Duodenal mucosa (tissue), 2 donors: ENCODE data around the gene ATCAY.
"Not testable (repeated sequence)": the region's sequence is repeated elsewhere in the genome, so short reads cannot be mapped to it uniquely, and the experiment has no call there.

Experiments
- H3K27ac ChIP-seq: one replicate; pipeline ENCODE4 v1.7.0; 2013; ENCODE audit warnings: low read depth, low read length
- H3K27me3 ChIP-seq, 2 donors: one replicate each; pipeline ENCODE4 v1.7.0; 2013; ENCODE audit warnings: low read length in 2 of 2, control low read depth in 1 of 2; ENCODE audit not compliant: insufficient read depth in 2 of 2, control insufficient read depth in 1 of 2
- H3K36me3 ChIP-seq, 2 donors: one replicate each; pipeline ENCODE4 v1.7.0; 2013; ENCODE audit warnings: low read length in 2 of 2, control low read depth in 1 of 2; ENCODE audit not compliant: insufficient read depth in 2 of 2, control insufficient read depth in 1 of 2
- H3K4me1 ChIP-seq, 2 donors: one replicate each; pipeline ENCODE4 v1.7.0; 2013; ENCODE audit warnings: low read length in 2 of 2, control low read depth in 1 of 2; ENCODE audit not compliant: insufficient read depth in 2 of 2, control insufficient read depth in 1 of 2
- H3K4me3 ChIP-seq, 2 donors: one replicate each; pipeline ENCODE4 v1.7.0; 2013; ENCODE audit warnings: low read length in 2 of 2, low read depth in 1 of 2
- H3K9ac ChIP-seq, 2 donors: one replicate each; pipeline ENCODE4 v1.7.0; 2013; ENCODE audit warnings: low read length in 2 of 2, low read depth in 1 of 2
- H3K9me3 ChIP-seq, 2 donors: one replicate each; pipeline ENCODE4 v1.7.0; 2013; ENCODE audit warnings: low read length in 2 of 2, control low read depth in 1 of 2; ENCODE audit not compliant: control insufficient read depth in 1 of 2

The ATCAY gene

DNA sequence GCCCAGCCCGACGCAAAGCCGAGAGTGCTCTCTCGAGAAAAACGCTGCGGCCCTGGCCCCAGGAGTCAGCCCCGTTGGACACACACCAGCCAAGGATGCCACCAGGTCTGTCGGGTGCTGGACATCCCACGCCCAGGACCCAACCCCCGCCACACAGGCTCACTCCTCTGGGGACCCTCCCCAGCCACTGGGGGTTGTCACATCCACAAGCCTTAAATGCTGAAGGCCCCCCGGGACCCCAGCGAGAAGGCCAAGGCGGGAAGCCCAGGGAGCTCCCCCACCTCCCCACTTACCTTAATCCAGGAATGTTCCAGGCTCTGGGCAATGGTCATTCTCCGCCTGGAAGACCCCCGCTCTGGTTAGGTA lies 79.3 kb downstream of the ATCAY start:
- H3K27ac ChIP-seq: no peak overlapping the region
- peaks cover 19 to 71% of the 10 kb centered on the region in 2 donors for H3K36me3 ChIP-seq
- no peak overlapping the region for H3K9ac ChIP-seq
- no peak overlapping the region for H3K4me3 ChIP-seq
- H3K9me3 ChIP-seq: no peaks in the 10 kb centered on the region
- H3K4me1 ChIP-seq: no peaks in the 10 kb centered on the region
- no peaks in the 10 kb centered on the region for H3K27me3 ChIP-seq

DNA sequence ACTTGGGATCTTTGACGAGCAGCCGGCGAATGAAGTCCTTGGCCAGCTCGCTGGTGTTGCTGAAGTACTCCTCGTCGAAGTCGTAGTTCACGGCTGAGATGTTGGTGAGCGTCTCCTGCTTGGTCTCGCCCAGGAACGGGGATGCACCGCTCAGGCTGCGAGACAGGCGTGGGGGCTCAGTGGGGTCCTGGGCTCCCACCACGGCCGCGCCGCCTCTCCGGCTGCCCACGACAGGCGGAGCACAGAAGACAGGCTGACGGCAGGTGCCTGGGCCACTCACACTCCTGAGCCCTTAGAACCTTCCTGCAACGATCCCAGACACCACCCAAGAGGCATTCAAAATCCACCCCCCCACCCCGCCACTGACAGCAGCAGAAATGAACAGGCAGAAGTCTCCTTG lies 80.5 kb downstream of the ATCAY start:
- Histone ChIP-seq H3K4me1 (peaks cover 4 to 6% of the 10 kb centered on the region in 2 donors), H3K9me3 (no peaks in the 10 kb centered on the region), H3K27me3 (no peaks in the 10 kb centered on the region), H3K4me3 (no peak overlapping the region), H3K27ac (no peak overlapping the region), H3K36me3 (peaks cover 19 to 72% of the 10 kb centered on the region in 2 donors), H3K9ac (no peak overlapping the region)

GRCh38 chr19:3963458-3964255 lies 83.2 kb downstream of the ATCAY start:
- H3K9ac ChIP-seq: no peak overlapping the region
- H3K27me3 ChIP-seq: no peaks in the 10 kb centered on the region
- peaks cover 20 to 28% of the 10 kb centered on the region in 2 donors for H3K4me1 ChIP-seq
- peaks cover 23 to 62% of the 10 kb centered on the region in 2 donors for H3K36me3 ChIP-seq
- H3K9me3 ChIP-seq: no peaks in the 10 kb centered on the region
- no peak overlapping the region for H3K4me3 ChIP-seq
- H3K27ac ChIP-seq: no peak overlapping the region

DNA sequence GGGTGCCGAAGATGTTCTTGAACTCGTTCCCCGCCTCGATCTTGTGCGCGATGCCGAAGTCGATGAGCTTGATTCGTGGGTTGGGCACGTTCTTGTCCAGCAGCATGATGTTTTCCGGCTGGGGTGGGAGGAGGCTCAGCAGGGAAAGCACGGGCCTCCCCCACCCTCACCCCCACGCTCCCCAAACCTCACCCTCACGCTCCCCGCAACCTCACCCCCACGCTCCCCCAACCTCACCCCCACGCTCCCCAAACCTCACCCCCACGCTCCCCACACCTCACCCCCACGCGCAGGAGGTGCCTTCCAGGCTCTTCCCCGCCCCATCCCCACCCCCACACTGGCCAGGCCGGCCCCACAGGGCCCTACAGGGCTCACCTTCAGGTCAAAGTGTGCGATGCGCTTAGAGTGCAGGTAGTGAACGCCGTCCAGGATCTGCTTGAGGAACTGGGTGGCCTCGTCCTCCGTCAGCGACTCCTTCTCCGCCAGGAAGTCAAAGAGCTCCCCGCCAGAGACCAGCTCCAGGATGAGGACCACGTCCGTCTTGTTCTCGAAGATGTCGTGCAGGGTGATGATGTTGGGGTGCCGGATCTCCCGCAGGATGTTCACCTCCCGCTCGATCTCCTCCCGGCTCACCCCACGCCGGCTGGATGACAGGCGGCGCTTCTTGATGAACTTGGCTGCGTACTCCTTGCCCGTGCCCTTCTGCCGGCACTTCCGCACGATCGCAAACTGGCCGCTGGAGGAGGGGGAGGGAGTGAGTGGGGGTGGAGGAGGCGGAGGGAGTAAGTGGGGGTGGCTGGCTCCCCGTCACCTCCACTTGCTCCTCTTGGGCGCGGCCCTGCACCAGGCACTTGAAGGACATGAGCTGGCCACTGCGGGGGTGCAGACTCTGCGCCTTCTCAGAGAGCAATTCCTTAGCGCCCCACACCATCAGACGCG lies 84.0 kb downstream of the ATCAY start:
- Histone ChIP-seq H3K27ac (no peak overlapping the region), H3K4me1 (peaks cover 29 to 36% of the 10 kb centered on the region in 2 donors), H3K36me3 (peaks cover 24 to 54% of the 10 kb centered on the region in 2 donors), H3K4me3 (no peak overlapping the region), H3K27me3 (no peaks in the 10 kb centered on the region), H3K9ac (no peak overlapping the region), H3K9me3 (no peaks in the 10 kb centered on the region)

- Histone ChIP-seq H3K27ac (peak overlapping the region; percentile 67), H3K4me1 (peaks cover 36 to 46% of the 10 kb centered on the region in 2 donors), H3K4me3 (peak overlapping the region; percentile 40 to 42), H3K9ac (peak overlapping the region in 1 of 2 donors; percentile 44), H3K27me3 (no peaks in the 10 kb centered on the region), H3K9me3 (no peaks in the 10 kb centered on the region), H3K36me3 (peaks cover 21 to 39% of the 10 kb centered on the region in 2 donors)
These were observed 85.8 kb downstream of the ATCAY start for GRCh38 chr19:3966051-3967017.

DNA sequence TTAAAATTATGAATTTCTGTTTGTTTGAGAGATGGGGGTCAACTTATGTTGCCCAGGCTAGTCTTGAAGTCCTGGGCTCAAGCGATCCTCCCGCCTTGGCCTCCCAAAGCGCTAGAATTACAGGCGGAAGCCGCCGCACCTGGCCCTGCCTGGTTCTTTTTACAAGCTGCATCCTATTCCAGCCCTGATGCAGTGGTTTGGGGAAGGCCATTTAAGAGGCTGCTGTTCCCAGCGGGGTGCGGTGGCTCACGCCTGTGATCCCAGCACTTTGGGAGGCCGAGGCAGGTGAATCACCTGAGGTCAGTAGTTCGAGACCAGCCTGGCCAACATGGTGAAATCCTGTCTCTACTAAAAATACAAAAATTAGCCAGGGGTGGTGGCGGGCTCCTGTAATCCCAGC lies 87.5 kb downstream of the ATCAY start:
- H3K9ac ChIP-seq, H3K9me3 ChIP-seq, H3K27me3 ChIP-seq, H3K4me3 ChIP-seq: not testable (repeated sequence)
- peaks cover 18 to 24% of the 10 kb centered on the region in 2 donors for H3K36me3 ChIP-seq
- H3K4me1 ChIP-seq: peaks cover 38 to 48% of the 10 kb centered on the region in 2 donors
- peak overlapping the region; percentile 49 for H3K27ac ChIP-seq

DNA sequence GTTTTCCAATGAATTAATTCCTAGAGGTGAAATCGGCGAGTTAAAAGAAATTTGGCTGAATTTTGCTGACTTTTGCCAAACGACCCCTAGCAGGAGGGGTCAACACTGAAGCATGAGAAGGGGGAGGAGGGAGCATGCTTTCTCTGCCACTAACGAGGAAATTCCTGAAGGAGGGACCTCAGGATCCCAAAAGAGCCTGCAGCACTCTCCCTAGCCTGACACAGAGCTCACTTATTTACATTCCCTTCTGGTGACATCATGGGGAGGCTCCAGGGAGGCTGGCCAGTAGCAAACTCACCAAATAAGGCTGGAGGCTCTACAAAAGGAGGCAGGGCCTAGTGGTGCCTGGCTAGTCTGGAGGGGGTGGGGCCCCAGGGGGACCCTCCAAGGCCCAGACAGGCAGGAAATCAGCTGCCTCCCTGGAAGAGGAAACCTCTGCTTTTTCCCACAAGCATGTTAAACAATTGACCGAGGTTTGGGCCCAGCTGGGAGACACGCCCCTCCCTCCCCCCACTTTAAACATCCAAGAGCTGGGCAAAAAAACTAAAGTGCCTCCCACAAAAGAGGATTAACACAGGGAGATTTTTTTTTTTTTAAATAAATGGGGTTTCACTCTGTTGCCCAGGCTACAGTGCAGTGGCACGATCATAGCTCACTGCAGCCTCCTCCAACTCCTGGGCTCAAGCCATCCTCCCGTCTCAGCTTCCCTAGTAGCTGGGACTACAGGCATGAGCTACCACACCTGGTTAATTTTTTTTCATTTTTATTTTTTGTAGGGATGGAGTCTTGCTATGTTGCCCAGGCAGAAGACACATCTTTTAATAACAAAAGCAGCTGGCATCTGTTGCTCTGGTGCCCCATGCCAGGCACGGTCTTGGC lies 88.3 kb downstream of the ATCAY start:
- H3K4me3 ChIP-seq: peak overlapping the region; percentile 75 to 80
- no peaks in the 10 kb centered on the region for H3K27me3 ChIP-seq
- peaks cover 38 to 48% of the 10 kb centered on the region in 2 donors for H3K4me1 ChIP-seq
- H3K9me3 ChIP-seq: no peaks in the 10 kb centered on the region
- peaks cover 10 to 16% of the 10 kb centered on the region in 2 donors for H3K36me3 ChIP-seq
- peak overlapping the region; percentile 23 to 87 for H3K9ac ChIP-seq
- peak overlapping the region; percentile 49 for H3K27ac ChIP-seq

- H3K36me3 ChIP-seq: peaks cover 7 to 9% of the 10 kb centered on the region in 2 donors
- H3K9ac ChIP-seq: peak overlapping the region; percentile 87 to 93
- peak overlapping the region; percentile 75 to 80 for H3K4me3 ChIP-seq
- peak overlapping the region; percentile 49 for H3K27ac ChIP-seq
- H3K4me1 ChIP-seq: peaks cover 38 to 48% of the 10 kb centered on the region in 2 donors
- no peaks in the 10 kb centered on the region for H3K9me3 ChIP-seq
- no peaks in the 10 kb centered on the region for H3K27me3 ChIP-seq
These were observed 89.2 kb downstream of the ATCAY start for GRCh38 chr19:3969435-3970312.
